Esophagus muscularis mucosa (tissue), 3 donors: ENCODE results near the gene OAS1.

Source experiments
- POLR2A ChIP-seq: fragments of 450-650 bp; IDR thresholded peaks from one replicate; pipeline ENCODE4 v1.6.1; 2017; ENCODE audit warnings: antibody characterized with exemption, moderate library complexity, mild to moderate bottlenecking, low read depth
- POLR2AphosphoS5 ChIP-seq, 2 donors: sonication (generic); formaldehyde crosslinking; IDR thresholded peaks; one replicate each; pipeline ENCODE4 v1.6.1; 2017; ENCODE audit warnings: antibody characterized with exemption in 2 of 2
- TF ChIP-seq, protein P1 (sequence below), 3 experiments: fragments of 200-600 bp in 2 of 3; fragments of 450-650 bp in 1 of 3; sonication (generic) in 2 of 3; IDR thresholded peaks; one replicate each; pipeline ENCODE4 v1.5.1; 2017 to 2019; ENCODE audit warnings: antibody characterized with exemption in 3 of 3, mild to moderate bottlenecking in 2 of 3, moderate library complexity in 1 of 3

DNA sequence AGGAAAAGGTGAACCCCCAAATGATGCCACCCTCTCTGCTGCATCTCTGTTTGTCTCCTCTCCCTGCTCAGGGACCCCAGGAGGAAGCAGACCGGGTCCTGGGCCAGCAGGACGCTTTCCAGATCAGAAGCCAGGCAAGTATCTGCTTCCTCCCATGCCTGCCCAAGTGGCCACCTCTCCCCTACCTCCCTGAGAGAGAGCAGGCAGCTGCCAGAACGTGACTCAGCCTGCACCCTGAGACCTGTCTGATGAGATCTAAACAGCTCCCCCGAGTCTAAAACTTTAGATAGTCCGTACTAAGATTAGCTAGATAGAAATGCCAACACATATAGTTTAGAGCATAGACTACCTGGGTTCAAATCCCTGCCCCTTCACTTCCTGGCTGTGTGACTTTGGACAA, 31.2 kb upstream of the OAS1 start:
- TF ChIP-seq, protein P1, sequence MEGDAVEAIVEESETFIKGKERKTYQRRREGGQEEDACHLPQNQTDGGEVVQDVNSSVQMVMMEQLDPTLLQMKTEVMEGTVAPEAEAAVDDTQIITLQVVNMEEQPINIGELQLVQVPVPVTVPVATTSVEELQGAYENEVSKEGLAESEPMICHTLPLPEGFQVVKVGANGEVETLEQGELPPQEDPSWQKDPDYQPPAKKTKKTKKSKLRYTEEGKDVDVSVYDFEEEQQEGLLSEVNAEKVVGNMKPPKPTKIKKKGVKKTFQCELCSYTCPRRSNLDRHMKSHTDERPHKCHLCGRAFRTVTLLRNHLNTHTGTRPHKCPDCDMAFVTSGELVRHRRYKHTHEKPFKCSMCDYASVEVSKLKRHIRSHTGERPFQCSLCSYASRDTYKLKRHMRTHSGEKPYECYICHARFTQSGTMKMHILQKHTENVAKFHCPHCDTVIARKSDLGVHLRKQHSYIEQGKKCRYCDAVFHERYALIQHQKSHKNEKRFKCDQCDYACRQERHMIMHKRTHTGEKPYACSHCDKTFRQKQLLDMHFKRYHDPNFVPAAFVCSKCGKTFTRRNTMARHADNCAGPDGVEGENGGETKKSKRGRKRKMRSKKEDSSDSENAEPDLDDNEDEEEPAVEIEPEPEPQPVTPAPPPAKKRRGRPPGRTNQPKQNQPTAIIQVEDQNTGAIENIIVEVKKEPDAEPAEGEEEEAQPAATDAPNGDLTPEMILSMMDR (IDR thresholded peaks at IDR 0.05) = no peak
- no peak for TF ChIP-seq POLR2A
- no peak for TF ChIP-seq POLR2AphosphoS5 (IDR thresholded peaks at IDR 0.05)
